ENCODE data around the gene MUS81.

MUS81 gene

DNA sequence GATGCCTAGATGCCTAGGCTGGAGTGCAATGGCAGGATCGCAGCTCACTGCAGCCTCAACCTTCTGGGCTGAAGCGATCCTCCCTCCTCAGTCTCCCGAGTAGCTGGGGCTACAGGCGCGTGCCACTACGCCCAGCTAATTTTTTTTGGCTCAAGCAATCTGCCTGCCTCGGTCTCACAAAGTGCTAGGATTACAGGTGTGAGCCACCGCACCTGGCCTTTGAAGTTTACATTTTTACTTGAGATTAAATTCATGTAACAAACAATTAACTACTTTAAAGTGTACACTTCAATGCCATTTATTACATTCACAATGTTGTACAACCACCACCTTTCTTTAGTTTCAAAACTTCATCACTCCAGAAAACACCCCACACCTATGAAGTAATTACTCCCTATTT lies 43.5 kb downstream of the MUS81 start:
- Histone ChIP-seq H3K27me3 (ENCODE audit: low read length) (no peaks in the 10 kb centered on the region), H3K27ac (ENCODE audit: low read depth, low read length) (no peak overlapping the region), H3K4me2 (ENCODE audit: low read depth, low read length, poor library complexity, severe bottlenecking) (no peak overlapping the region)

DNA sequence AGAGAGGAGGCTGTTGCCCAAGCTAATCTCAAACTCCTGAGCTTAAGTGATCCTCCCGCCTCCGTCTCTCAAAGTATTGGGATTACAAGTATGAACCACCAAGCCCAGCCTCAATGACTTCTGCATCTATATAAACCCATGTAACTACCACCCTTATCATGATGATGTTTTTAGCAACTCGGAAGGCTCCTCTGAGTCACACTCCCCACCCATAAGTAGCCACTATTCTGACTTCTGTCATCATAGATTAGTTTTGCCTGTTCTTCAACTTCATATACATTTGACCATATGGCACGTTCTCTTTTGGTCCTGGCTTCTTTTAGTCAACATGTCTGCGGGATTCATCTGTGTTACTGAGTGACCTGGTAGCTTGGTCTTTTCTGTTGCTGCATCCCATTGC lies 46.4 kb downstream of the MUS81 start:
- Histone ChIP-seq H3K9me2 (replicated peaks; ENCODE audit: insufficient read depth, low read length) (no peaks in the 10 kb centered on the region), H2AFZ (ENCODE audit: low read depth, low read length, severe bottlenecking) (no peak overlapping the region), H3K36me3 (ENCODE audit: low read length) (no peaks in the 10 kb centered on the region), H4K20me1 (ENCODE audit: low read depth, low read length) (no peaks in the 10 kb centered on the region), H3K9ac (ENCODE audit: low read length) (no peak overlapping the region), H3K4me2 (ENCODE audit: low read depth, low read length, poor library complexity, severe bottlenecking) (no peak overlapping the region), H3K9me3 (ENCODE audit: insufficient read depth, low read length) (no peaks in the 10 kb centered on the region), H3K27ac (ENCODE audit: low read depth, low read length) (no peak overlapping the region), H3F3A (ENCODE audit: insufficient read depth) (no peaks in the 10 kb centered on the region), H3K4me3 (ENCODE audit: insufficient read depth, low read length, poor library complexity, severe bottlenecking) (no peak overlapping the region), H3K79me2 (ENCODE audit: insufficient read depth, low read length) (no peaks in the 10 kb centered on the region), H3K27me3 (ENCODE audit: low read length) (no peaks in the 10 kb centered on the region)
- TF ChIP-seq, protein P1, sequence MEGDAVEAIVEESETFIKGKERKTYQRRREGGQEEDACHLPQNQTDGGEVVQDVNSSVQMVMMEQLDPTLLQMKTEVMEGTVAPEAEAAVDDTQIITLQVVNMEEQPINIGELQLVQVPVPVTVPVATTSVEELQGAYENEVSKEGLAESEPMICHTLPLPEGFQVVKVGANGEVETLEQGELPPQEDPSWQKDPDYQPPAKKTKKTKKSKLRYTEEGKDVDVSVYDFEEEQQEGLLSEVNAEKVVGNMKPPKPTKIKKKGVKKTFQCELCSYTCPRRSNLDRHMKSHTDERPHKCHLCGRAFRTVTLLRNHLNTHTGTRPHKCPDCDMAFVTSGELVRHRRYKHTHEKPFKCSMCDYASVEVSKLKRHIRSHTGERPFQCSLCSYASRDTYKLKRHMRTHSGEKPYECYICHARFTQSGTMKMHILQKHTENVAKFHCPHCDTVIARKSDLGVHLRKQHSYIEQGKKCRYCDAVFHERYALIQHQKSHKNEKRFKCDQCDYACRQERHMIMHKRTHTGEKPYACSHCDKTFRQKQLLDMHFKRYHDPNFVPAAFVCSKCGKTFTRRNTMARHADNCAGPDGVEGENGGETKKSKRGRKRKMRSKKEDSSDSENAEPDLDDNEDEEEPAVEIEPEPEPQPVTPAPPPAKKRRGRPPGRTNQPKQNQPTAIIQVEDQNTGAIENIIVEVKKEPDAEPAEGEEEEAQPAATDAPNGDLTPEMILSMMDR (IDR thresholded peaks at IDR 0.05; ENCODE audit: insufficient read depth, low read length, poor library complexity, severe bottlenecking) = no peak
- no peak for TF ChIP-seq EZH2phosphoT487 (conservative IDR thresholded peaks at IDR 0.05; ENCODE audit: low read length)

More for the DNA sequence above, 43.5 kb downstream of the MUS81 start:
- no peak for TF ChIP-seq EZH2phosphoT487 (conservative IDR thresholded peaks at IDR 0.05; ENCODE audit: low read length)
- TF ChIP-seq, protein P1 (IDR thresholded peaks at IDR 0.05; ENCODE audit: insufficient read depth, low read length, poor library complexity, severe bottlenecking) = no peak
- no peak overlapping the region for H3K9ac ChIP-seq (ENCODE audit: low read length)
- H3K36me3 ChIP-seq (ENCODE audit: low read length) = no peaks in the 10 kb centered on the region
- H3K9me2 ChIP-seq (replicated peaks; ENCODE audit: insufficient read depth, low read length) = no peaks in the 10 kb centered on the region
- no peaks in the 10 kb centered on the region for H3K9me3 ChIP-seq (ENCODE audit: insufficient read depth, low read length)
- no peaks in the 10 kb centered on the region for H3F3A ChIP-seq (ENCODE audit: insufficient read depth)
- H2AFZ ChIP-seq (ENCODE audit: low read depth, low read length, severe bottlenecking) = no peak overlapping the region
- no peaks in the 10 kb centered on the region for H4K20me1 ChIP-seq (ENCODE audit: low read depth, low read length)
- no peak overlapping the region for H3K4me3 ChIP-seq (ENCODE audit: insufficient read depth, low read length, poor library complexity, severe bottlenecking)
- H3K79me2 ChIP-seq (ENCODE audit: insufficient read depth, low read length) = no peaks in the 10 kb centered on the region

DNA sequence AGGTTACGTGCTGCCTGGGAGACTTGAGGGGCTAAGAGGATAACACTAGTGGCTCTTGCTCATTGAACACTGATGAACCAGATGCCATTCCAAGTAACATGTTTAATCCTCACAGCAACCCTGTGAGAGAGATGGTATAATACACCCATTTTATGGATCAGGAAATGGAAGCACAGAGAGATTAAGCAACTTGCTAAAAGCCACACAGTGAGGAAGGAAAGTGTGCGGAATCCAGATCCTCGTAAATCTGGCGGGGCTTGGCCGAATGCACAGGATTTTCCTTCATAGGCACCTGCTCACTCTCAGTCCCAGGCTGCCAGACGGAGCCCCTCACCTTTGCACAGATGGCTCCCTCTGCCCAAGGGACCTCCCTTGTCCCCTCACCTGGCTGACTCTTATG lies 47.6 kb downstream of the MUS81 start:
- H3K27me3 ChIP-seq (ENCODE audit: low read length) = no peaks in the 10 kb centered on the region
- no peaks in the 10 kb centered on the region for H3K36me3 ChIP-seq (ENCODE audit: low read length)
- no peaks in the 10 kb centered on the region for H3K79me2 ChIP-seq (ENCODE audit: insufficient read depth, low read length)
- no peaks in the 10 kb centered on the region for H3F3A ChIP-seq (ENCODE audit: insufficient read depth)
- H3K4me2 ChIP-seq (ENCODE audit: low read depth, low read length, poor library complexity, severe bottlenecking) = no peak overlapping the region
- no peaks in the 10 kb centered on the region for H3K9me3 ChIP-seq (ENCODE audit: insufficient read depth, low read length)
- H4K20me1 ChIP-seq (ENCODE audit: low read depth, low read length) = no peaks in the 10 kb centered on the region
- TF ChIP-seq EZH2phosphoT487 (conservative IDR thresholded peaks at IDR 0.05; ENCODE audit: low read length) = no peak
- TF ChIP-seq, protein P1 (IDR thresholded peaks at IDR 0.05; ENCODE audit: insufficient read depth, low read length, poor library complexity, severe bottlenecking) = no peak
- no peak overlapping the region for H2AFZ ChIP-seq (ENCODE audit: low read depth, low read length, severe bottlenecking)
- H3K4me3 ChIP-seq (ENCODE audit: insufficient read depth, low read length, poor library complexity, severe bottlenecking) = no peak overlapping the region
- H3K27ac ChIP-seq (ENCODE audit: low read depth, low read length) = no peak overlapping the region
- H3K9ac ChIP-seq (ENCODE audit: low read length) = no peak overlapping the region
- no peaks in the 10 kb centered on the region for H3K9me2 ChIP-seq (replicated peaks; ENCODE audit: insufficient read depth, low read length)
